GM21515 (cell line): Measurements from ENCODE around the gene GSK3B.

Source experiments
- ATAC-seq: cut with Tn5 transposase; IDR thresholded peaks from one replicate; pipeline ENCODE4 v1.9.1; 2021; ENCODE audit not compliant: unreplicated experiment

GSK3B gene

GRCh38 chr3:119826711-119827608, 267.3 kb downstream of the GSK3B start:
- ATAC-seq: no peak

GRCh38 chr3:119825820-119826219, 268.4 kb downstream of the GSK3B start:
- ATAC-seq: no peak

- no peak for ATAC-seq
Measured at GRCh38 chr3:119819806-119820205, 274.4 kb downstream of the GSK3B start.

GRCh38 chr3:119818937-119819336, 275.3 kb downstream of the GSK3B start:
- ATAC-seq: no peak

- ATAC-seq: no peak
Measured at GRCh38 chr3:119817583-119818363, 276.5 kb downstream of the GSK3B start.

- no peak for ATAC-seq
Measured at GRCh38 chr3:119817071-119817470, 277.2 kb downstream of the GSK3B start.

GRCh38 chr3:119815716-119816115, 278.5 kb downstream of the GSK3B start:
- no peak for ATAC-seq

- no peak for ATAC-seq
Measured at GRCh38 chr3:119812491-119813058, 281.7 kb downstream of the GSK3B start.

GRCh38 chr3:119810018-119810435, 284.2 kb downstream of the GSK3B start:
- peak; percentile 86 for ATAC-seq

GRCh38 chr3:119809249-119810017, 284.8 kb downstream of the GSK3B start:
- peak; percentile 45 for ATAC-seq

GRCh38 chr3:119808843-119809242, 285.4 kb downstream of the GSK3B start:
- no peak for ATAC-seq

GRCh38 chr3:119808244-119808643, 286.0 kb downstream of the GSK3B start:
- no peak for ATAC-seq

GRCh38 chr3:119800844-119801243, 293.4 kb downstream of the GSK3B start:
- ATAC-seq: no peak

- no peak for ATAC-seq
Measured at GRCh38 chr3:119796785-119797184, 297.5 kb downstream of the GSK3B start.

GRCh38 chr3:119796368-119796767, 297.9 kb downstream of the GSK3B start:
- no peak for ATAC-seq

- ATAC-seq: no peak
Measured at GRCh38 chr3:119795849-119796248, 298.4 kb downstream of the GSK3B start.

- no peak for ATAC-seq
Measured at GRCh38 chr3:119794971-119795612, 299.2 kb downstream of the GSK3B start.

- no peak for ATAC-seq
Measured at GRCh38 chr3:119794401-119794800, 299.8 kb downstream of the GSK3B start.

- no peak for ATAC-seq
Measured at GRCh38 chr3:119792270-119792669, 302.0 kb downstream of the GSK3B start.

- ATAC-seq: no peak
Measured at GRCh38 chr3:119790369-119790768, 303.9 kb downstream of the GSK3B start.
